Measurements from ENCODE around the gene CRLF3.

CRLF3 gene

DNA sequence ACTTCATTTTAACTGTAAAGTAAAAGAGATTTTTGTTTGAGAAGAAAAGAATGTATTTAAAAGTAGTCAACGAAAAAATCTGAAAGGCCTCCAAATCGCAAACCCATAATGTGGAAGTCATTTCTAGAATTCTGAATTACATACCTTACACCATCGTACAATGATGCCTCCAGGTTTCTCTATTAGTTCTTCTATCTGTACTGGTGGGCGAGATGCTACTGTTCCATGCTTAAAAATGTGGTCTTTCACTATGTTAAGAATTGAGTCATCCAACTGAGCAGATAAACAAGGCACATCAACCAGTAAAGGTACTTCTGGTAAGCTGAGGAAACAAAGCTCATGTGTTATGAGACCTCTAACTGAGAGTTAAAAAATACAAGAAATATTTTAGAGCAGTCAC lies 28.5 kb downstream of the CRLF3 start:
- DNase-seq (ENCODE audit: low spot score), result peak; percentile 44
- TF ChIP-seq, protein P1, sequence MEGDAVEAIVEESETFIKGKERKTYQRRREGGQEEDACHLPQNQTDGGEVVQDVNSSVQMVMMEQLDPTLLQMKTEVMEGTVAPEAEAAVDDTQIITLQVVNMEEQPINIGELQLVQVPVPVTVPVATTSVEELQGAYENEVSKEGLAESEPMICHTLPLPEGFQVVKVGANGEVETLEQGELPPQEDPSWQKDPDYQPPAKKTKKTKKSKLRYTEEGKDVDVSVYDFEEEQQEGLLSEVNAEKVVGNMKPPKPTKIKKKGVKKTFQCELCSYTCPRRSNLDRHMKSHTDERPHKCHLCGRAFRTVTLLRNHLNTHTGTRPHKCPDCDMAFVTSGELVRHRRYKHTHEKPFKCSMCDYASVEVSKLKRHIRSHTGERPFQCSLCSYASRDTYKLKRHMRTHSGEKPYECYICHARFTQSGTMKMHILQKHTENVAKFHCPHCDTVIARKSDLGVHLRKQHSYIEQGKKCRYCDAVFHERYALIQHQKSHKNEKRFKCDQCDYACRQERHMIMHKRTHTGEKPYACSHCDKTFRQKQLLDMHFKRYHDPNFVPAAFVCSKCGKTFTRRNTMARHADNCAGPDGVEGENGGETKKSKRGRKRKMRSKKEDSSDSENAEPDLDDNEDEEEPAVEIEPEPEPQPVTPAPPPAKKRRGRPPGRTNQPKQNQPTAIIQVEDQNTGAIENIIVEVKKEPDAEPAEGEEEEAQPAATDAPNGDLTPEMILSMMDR (IDR thresholded peaks at IDR 0.05; ENCODE audit: borderline replicate concordance, control extremely low read depth, extremely low read depth, insufficient read depth, missing control alignments), result no peak
- in situ Hi-C loops (cut with MboI; ENCODE audit: low sequenced_read_pairs, unreplicated experiment), result no loop called here

DNA sequence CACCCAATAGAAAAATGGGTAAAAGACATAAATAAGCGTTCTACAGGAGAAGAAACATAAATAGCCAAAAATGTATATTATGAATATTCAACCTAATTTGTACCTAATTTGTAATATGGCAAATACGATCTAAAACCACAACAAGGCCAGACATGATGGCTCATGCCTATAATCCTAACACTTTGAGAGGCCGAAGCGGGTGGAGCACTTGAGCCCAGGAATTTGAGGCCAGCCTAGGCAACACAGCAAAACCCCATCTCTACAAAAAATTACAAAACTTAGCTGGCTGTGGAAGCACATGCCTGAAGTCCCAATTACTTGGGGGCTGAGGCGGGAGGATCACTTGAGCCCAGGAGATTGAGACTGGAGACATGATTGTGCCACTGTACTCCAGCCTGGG lies 30.1 kb downstream of the CRLF3 start:
- DNase-seq (ENCODE audit: low spot score), result no peak
- in situ Hi-C loops (cut with MboI; ENCODE audit: low sequenced_read_pairs, unreplicated experiment), result no loop called here
- TF ChIP-seq, protein P1 (IDR thresholded peaks at IDR 0.05; ENCODE audit: borderline replicate concordance, control extremely low read depth, extremely low read depth, insufficient read depth, missing control alignments), result no peak

DNA sequence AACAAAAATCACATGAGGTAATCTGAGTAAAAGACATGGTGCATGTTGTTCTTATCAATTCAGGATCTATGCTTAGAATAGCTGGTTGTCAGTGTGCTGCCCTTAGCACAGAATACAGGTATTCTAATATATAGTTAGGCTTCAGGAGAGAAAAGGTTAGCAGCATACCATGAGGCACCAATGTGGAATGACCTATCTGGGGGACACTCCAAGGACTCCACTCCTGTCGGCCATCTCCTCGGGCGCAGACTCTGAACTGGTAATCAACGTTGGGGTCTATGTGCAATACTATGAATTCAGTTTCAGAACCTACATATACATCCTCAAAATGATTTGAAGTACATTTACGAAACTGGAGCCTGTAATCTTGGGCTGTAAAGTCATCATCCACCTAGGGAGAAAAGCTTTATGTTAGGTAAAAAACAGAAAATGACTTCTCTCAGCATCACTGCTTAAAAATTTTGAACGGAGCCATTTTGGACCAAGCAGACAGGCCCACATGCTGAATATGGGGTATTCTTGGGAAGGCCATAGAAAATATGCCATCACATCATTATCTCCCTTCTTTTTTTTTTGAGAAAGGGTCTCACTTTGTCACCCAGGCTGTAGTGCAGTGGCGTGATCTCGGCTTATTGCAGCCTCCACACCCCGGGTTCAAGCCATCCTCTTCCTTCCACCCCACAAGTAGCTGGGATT lies 31.1 kb downstream of the CRLF3 start:
- TF ChIP-seq, protein P1 (IDR thresholded peaks at IDR 0.05; ENCODE audit: borderline replicate concordance, control extremely low read depth, extremely low read depth, insufficient read depth, missing control alignments), result no peak
- in situ Hi-C loops (cut with MboI; ENCODE audit: low sequenced_read_pairs, unreplicated experiment), result no loop called here
- no peak for DNase-seq (ENCODE audit: low spot score)

DNA sequence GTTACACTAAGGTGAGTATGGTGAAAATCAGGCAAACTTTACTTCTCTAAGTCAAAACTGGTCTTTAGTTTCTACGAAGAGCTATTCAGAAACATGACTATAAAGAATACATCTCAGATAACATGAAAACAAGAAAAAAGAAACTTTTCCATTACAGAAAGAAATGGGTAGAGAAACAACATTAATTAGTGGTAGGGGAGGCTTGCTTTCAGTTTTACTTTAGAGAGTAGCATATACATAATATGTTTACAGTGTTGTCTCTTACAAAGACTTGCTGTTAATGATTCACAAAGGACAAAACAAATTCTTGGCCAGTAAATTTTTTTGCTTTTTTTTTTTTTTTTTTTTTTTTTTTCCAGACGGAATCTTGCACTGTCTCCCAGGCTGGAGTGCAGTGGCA lies 34.2 kb downstream of the CRLF3 start:
- TF ChIP-seq, protein P1 (IDR thresholded peaks at IDR 0.05; ENCODE audit: borderline replicate concordance, control extremely low read depth, extremely low read depth, insufficient read depth, missing control alignments), result no peak
- peak; percentile 47 for DNase-seq (ENCODE audit: low spot score)
- in situ Hi-C loops (cut with MboI; ENCODE audit: low sequenced_read_pairs, unreplicated experiment), result no loop called here

DNA sequence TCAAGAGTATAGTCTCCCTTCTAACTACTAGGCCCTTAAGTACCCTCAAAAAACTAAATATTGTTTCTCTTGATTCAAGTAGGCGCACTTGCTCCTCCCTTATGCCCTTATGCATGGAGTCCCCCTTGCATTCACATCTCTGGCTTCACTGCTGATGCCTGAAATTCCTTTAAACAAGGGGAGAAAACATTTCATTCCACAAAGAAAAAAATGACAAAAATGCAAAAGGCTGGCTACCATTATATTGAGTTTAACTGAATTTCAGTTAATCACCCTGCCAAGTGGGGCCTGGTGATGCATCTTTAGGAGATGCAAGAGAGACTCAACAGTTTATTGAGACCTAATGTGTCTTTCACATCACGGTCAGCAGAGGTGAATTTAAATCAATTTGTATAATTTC lies 35.6 kb downstream of the CRLF3 start:
- no peak for DNase-seq (ENCODE audit: low spot score)
- in situ Hi-C loops (cut with MboI; ENCODE audit: low sequenced_read_pairs, unreplicated experiment), result no loop called here
- TF ChIP-seq, protein P1 (IDR thresholded peaks at IDR 0.05; ENCODE audit: borderline replicate concordance, control extremely low read depth, extremely low read depth, insufficient read depth, missing control alignments), result no peak

DNA sequence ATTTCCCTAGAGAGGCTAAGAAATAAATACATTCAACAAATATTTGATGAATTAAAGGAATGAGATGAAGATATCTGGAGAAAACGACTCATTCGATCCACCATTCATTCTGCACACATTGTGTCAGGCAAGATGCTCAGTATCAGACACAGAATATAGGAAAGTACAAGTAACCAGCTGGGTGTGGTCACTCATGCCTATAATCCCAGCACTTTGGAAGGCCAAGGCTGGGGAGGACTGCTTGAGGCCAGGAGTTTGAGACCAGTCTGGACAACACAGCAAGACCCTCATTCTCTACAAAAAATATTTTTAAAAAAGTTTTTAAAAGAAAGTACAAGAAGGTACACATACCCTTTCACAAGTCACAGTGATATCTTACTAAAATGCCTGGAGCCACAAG lies 42.3 kb downstream of the CRLF3 start:
- TF ChIP-seq, protein P1 (IDR thresholded peaks at IDR 0.05; ENCODE audit: borderline replicate concordance, control extremely low read depth, extremely low read depth, insufficient read depth, missing control alignments), result no peak
- DNase-seq (ENCODE audit: low spot score), result no peak
- in situ Hi-C loops (cut with MboI; ENCODE audit: low sequenced_read_pairs, unreplicated experiment), result no loop called here

Data from GM13976 (cell line).